NCI-H748 (cell line): ENCODE data around the gene DSCAML1.
"Not testable (repeated sequence)": the region's sequence is repeated elsewhere in the genome, so short reads cannot be mapped to it uniquely, and the experiment has no call there.

ENCODE experiments used
- DNase-seq: peaks from one replicate; lab custom pipeline; 2025; ENCODE audit not compliant: unreplicated experiment; lab: John Stamatoyannopoulos, UW

Gene DSCAML1

GRCh38 chr11:117458275-117459122 lies 338.5 kb downstream of the DSCAML1 start:
- DNase-seq = no peak

GRCh38 chr11:117457835-117458234 lies 339.2 kb downstream of the DSCAML1 start:
- peak; percentile 2 for DNase-seq

GRCh38 chr11:117457031-117457785 lies 339.8 kb downstream of the DSCAML1 start:
- peak; percentile 69 for DNase-seq

GRCh38 chr11:117456721-117457029 lies 340.3 kb downstream of the DSCAML1 start:
- DNase-seq = not testable (repeated sequence)

GRCh38 chr11:117456027-117456720 lies 340.8 kb downstream of the DSCAML1 start:
- DNase-seq = no peak

GRCh38 chr11:117454564-117454917 lies 342.5 kb downstream of the DSCAML1 start:
- DNase-seq = no peak

- no peak for DNase-seq
Observed at GRCh38 chr11:117453886-117454563, 343.0 kb downstream of the DSCAML1 start.

- DNase-seq = no peak
Observed at GRCh38 chr11:117449111-117449693, 347.8 kb downstream of the DSCAML1 start.

GRCh38 chr11:117444711-117445658 lies 352.0 kb downstream of the DSCAML1 start:
- DNase-seq = peak; percentile 34

- DNase-seq = peak; percentile 34
Observed at GRCh38 chr11:117444256-117444655, 352.8 kb downstream of the DSCAML1 start.

- peak; percentile 64 for DNase-seq
Observed at GRCh38 chr11:117443266-117444186, 353.5 kb downstream of the DSCAML1 start.

GRCh38 chr11:117442869-117443239 lies 354.2 kb downstream of the DSCAML1 start:
- DNase-seq = no peak

GRCh38 chr11:117442049-117442868 lies 354.8 kb downstream of the DSCAML1 start:
- no peak for DNase-seq

- no peak for DNase-seq
Observed at GRCh38 chr11:117441146-117441975, 355.7 kb downstream of the DSCAML1 start.

- DNase-seq = no peak
Observed at GRCh38 chr11:117440258-117440657, 356.8 kb downstream of the DSCAML1 start.

- DNase-seq = no peak
Observed at GRCh38 chr11:117439256-117439655, 357.8 kb downstream of the DSCAML1 start.
